Activated naive CD4-positive, alpha-beta T cell treated with anti-CD3 and anti-CD28 coated beads, Interleukin-2, amount 50 U/mL, for 72 hours (primary cell): Measurements from ENCODE around the gene SOX11. TPM values are rescaled to one million over a fixed set of nuclear protein-coding genes. Genes with fewer than 3 reads are reported as not detected.

ENCODE experiments used
- ATAC-seq, 2 donors: fragments of 150-1000 bp; cut with Tn5 transposase; 2 replicates each; pipeline ENCODE4 v1.10.0; 2021; ENCODE audit warnings: mild to moderate bottlenecking in 2 of 2, moderate library complexity in 2 of 2
- DNase-seq, 2 donors: peaks; one replicate each; pipeline ENCODE4 v3.0.0; 2021 to 2022; ENCODE audit warnings: low spot score in 2 of 2
- H3K27ac Mint-ChIP-seq, 2 donors: one replicate each; pipeline ENCODE4 v1.8.0; 2022; ENCODE audit warnings: mild to moderate bottlenecking in 2 of 2, mixed read lengths in 2 of 2
- H3K36me3 Mint-ChIP-seq, 2 donors: one replicate each; pipeline ENCODE4 v1.8.0; 2022; ENCODE audit warnings: mixed read lengths in 2 of 2
- H3K9me3 Mint-ChIP-seq, 2 donors: one replicate each; pipeline ENCODE4 v1.8.0; 2022; ENCODE audit warnings: mixed read lengths in 2 of 2
- total RNA-seq, 2 donors: library from RNA; stranded (reverse); gene quantifications; one replicate each; pipeline ENCODE4 v1.2.3, GENCODE V29; 2022

Gene SOX11
- total RNA-seq, 2 donors from 2014 or later, result not detected

DNA sequence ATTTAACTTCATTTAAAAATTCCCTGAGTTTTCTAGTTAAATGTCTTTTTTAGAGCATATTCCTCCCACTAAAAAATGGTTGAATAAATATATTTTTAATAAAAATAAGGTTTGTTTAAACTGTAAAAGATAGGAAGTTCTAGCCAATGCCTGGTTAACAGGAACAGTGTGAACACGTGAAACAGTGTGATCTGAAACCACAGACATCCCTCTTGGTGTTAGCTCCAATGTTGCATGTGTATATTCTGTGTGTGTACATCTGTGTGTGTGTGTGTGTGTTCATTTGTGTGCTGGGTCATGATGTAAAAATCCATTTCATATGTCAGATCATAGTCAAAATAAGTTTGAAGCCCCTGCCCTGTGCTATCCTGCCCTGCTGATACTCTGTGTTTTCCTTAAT, 6.1 kb upstream of the SOX11 start:
- no peak overlapping the region for H3K27ac Mint-ChIP-seq
- ATAC-seq, result no peak
- H3K9me3 Mint-ChIP-seq, result peaks cover 4 to 10% of the 10 kb centered on the region in 2 donors

DNA sequence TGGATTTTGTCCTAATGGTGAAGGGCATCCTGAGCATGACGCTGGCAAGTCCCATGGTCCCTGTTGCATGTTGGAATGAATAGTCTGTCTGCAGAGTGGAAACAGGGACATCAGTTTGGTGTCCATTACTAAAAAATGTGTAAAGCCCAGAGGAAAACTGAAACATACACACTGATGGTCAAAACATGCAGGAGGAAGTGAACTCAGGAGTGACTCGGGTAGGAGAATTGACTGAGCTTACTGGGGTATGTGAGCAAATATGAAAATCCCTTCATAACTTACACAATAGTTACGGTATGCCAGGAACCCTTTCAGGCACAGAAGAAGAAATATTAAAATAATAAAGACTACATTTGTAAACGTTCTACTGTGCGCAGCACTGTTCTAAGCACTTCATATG, 5.6 kb upstream of the SOX11 start:
- Mint-ChIP-seq H3K9me3 (peaks cover 4 to 7% of the 10 kb centered on the region in 2 donors), H3K36me3 (peaks cover 14 to 20% of the 10 kb centered on the region in 2 donors), H3K27ac (no peak overlapping the region)
- ATAC-seq (no peak), DNase-seq (no peak)

More for the DNA sequence above, 6.1 kb upstream of the SOX11 start:
- peaks cover 13 to 20% of the 10 kb centered on the region in 2 donors for H3K36me3 Mint-ChIP-seq
- no peak for DNase-seq

DNA sequence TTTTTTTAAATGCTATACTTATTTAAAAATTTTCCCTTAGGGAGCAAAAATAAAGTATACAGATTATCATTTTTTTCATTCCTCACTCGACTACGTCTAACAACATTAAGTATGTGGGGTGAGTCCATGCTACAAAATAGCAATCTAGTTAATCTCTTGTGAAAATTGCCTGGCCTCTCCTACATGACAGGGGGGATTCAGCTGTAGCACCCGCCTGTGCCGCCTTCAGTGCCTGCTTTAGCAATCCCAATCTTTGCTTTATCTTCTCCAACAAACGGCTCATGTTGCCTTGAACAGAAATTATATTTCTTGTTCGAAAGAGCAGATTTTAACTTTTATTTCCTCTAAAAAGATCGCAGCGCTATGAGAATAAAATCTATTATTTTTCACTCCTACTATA, 2.4 kb upstream of the SOX11 start:
- DNase-seq, result no peak
- no peak for ATAC-seq
- no peaks in the 10 kb centered on the region for H3K9me3 Mint-ChIP-seq
- no peak overlapping the region for H3K27ac Mint-ChIP-seq
- peaks cover 19 to 21% of the 10 kb centered on the region in 2 donors for H3K36me3 Mint-ChIP-seq

DNA sequence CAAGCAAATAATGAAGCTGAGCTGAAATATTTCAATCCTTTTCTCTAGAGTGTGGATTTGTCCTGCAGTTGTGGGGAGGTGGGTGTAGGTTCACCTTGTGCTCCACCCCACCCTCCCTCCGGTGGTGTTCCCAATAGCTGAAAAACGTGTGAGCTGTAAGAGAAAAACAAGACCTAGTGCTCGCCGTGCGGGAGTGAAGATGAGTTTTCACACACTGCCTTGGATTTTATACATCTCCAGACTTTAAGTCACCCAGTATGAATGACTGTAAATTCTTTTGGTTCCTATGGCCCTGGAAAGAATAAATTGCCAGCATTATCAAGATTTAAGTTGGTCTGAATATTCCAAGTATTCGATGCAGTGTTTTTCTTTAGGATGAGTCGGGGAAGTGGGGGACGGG, 1.9 kb upstream of the SOX11 start:
- H3K27ac Mint-ChIP-seq, result no peak overlapping the region
- DNase-seq, result no peak
- no peak for ATAC-seq
- peaks cover 21% of the 10 kb centered on the region in 2 donors for H3K36me3 Mint-ChIP-seq
- H3K9me3 Mint-ChIP-seq, result no peaks in the 10 kb centered on the region

DNA sequence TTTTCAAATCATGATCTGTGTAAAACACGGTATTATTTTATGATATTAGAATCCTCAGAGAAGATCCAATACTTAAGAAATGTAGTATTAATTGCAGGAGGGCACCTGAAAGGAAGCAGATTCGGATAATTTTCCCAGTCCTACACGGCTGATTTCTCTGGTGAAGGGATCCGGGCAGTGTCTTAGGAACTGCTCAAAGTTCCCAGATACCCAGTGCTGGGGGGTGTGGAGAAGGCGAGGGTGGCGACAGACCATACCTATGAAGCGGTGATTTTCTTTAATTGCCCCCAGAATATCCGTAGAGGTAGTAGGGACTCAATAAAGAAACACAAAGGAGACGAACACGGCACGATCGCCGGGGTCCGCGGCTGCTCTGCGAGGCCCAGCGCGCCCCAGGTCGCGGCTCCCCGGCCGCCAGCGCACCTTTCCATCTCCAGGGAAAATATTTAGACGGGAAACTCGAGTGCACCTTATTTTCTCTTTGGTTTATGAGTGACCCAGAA, 1.4 kb upstream of the SOX11 start:
- no peak for DNase-seq
- peaks cover 21 to 24% of the 10 kb centered on the region in 2 donors for H3K36me3 Mint-ChIP-seq
- ATAC-seq, result no peak
- no peak overlapping the region for H3K27ac Mint-ChIP-seq
- H3K9me3 Mint-ChIP-seq, result no peaks in the 10 kb centered on the region

DNA sequence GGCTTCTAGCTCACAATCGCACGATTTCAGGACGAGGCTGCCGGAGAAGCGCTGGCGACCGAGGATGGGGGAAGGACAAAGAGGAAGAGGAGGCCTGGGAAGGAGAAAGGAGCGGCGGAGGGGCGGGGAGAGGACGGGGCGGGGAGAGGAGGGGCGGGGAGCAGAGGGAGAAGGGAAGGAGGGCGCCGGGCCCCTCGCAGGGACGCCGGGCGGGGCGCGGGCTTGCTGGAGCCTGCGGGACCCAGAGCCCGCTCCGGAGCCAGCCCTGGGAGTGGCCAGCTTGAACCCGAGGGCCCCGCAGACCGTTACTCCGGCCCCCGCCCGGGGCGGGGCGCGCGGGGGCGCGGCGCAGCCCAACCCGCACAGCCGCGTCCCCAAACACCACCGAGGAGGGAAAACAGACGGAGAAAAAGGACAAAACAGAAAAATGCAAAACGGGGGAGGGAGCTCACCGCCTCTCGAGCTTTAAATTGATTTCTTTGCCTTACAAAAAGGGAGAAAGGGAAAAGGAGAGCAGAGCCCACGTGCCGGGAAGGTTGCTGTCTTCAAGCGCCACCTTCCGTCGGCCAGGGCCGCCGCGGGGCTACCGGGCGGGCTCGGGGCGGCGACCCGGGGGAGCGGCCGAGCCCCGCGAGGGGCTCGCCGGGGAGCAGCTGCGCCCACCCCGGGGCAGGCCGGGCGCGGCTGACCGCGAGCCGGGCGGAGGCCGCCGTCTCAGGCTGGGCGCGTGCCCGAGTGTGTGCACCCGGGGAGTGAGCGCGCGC, 781 bp upstream of the SOX11 start:
- H3K27ac Mint-ChIP-seq, result no peak overlapping the region
- DNase-seq, result no peak
- peaks cover 21 to 24% of the 10 kb centered on the region in 2 donors for H3K36me3 Mint-ChIP-seq
- no peaks in the 10 kb centered on the region for H3K9me3 Mint-ChIP-seq
- ATAC-seq, result no peak

DNA sequence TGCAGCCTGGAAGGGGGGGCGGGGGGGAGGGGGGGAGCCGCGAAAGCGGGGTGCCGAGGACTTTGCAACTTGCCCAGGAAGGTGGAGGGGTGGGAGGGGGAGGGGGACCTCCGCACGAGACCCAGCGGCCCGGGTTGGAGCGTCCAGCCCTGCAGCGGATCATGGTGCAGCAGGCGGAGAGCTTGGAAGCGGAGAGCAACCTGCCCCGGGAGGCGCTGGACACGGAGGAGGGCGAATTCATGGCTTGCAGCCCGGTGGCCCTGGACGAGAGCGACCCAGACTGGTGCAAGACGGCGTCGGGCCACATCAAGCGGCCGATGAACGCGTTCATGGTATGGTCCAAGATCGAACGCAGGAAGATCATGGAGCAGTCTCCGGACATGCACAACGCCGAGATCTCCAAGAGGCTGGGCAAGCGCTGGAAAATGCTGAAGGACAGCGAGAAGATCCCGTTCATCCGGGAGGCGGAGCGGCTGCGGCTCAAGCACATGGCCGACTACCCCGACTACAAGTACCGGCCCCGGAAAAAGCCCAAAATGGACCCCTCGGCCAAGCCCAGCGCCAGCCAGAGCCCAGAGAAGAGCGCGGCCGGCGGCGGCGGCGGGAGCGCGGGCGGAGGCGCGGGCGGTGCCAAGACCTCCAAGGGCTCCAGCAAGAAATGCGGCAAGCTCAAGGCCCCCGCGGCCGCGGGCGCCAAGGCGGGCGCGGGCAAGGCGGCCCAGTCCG, 540 bp downstream of the SOX11 start:
- peak overlapping the region in 1 of 2 donors; percentile 36 for H3K27ac Mint-ChIP-seq
- DNase-seq, result no peak
- no peak for ATAC-seq
- H3K36me3 Mint-ChIP-seq, result peaks cover 21 to 24% of the 10 kb centered on the region in 2 donors
- no peaks in the 10 kb centered on the region for H3K9me3 Mint-ChIP-seq

DNA sequence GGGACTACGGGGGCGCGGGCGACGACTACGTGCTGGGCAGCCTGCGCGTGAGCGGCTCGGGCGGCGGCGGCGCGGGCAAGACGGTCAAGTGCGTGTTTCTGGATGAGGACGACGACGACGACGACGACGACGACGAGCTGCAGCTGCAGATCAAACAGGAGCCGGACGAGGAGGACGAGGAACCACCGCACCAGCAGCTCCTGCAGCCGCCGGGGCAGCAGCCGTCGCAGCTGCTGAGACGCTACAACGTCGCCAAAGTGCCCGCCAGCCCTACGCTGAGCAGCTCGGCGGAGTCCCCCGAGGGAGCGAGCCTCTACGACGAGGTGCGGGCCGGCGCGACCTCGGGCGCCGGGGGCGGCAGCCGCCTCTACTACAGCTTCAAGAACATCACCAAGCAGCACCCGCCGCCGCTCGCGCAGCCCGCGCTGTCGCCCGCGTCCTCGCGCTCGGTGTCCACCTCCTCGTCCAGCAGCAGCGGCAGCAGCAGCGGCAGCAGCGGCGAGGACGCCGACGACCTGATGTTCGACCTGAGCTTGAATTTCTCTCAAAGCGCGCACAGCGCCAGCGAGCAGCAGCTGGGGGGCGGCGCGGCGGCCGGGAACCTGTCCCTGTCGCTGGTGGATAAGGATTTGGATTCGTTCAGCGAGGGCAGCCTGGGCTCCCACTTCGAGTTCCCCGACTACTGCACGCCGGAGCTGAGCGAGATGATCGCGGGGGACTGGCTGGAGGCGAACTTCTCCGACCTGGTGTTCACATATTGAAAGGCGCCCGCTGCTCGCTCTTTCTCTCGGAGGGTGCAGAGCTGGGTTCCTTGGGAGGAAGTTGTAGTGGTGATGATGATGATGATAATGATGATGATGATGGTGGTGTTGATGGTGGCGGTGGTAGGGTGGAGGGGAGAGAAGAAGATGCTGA, 1.4 kb downstream of the SOX11 start:
- Mint-ChIP-seq H3K9me3 (no peaks in the 10 kb centered on the region), H3K27ac (peak overlapping the region in 1 of 2 donors; percentile 91), H3K36me3 (peaks cover 21 to 24% of the 10 kb centered on the region in 2 donors)
- DNase-seq, result peak in 1 of 2 donors; percentile 8
- no peak for ATAC-seq

DNA sequence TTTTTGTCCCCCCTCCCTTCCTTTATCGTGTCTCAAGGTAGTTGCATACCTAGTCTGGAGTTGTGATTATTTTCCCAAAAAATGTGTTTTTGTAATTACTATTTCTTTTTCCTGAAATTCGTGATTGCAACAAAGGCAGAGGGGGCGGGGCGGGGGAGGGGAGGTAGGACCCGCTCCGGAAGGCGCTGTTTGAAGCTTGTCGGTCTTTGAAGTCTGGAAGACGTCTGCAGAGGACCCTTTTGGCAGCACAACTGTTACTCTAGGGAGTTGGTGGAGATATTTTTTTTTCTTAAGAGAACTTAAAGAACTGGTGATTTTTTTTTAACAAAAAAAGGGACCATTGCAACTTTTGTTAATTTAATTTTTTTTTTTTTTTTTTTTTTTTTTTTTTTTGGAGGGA, 2.1 kb downstream of the SOX11 start:
- Mint-ChIP-seq H3K36me3 (peaks cover 21 to 24% of the 10 kb centered on the region in 2 donors), H3K9me3 (no peaks in the 10 kb centered on the region), H3K27ac (no peak overlapping the region)
- ATAC-seq (no peak), DNase-seq (no peak)

DNA sequence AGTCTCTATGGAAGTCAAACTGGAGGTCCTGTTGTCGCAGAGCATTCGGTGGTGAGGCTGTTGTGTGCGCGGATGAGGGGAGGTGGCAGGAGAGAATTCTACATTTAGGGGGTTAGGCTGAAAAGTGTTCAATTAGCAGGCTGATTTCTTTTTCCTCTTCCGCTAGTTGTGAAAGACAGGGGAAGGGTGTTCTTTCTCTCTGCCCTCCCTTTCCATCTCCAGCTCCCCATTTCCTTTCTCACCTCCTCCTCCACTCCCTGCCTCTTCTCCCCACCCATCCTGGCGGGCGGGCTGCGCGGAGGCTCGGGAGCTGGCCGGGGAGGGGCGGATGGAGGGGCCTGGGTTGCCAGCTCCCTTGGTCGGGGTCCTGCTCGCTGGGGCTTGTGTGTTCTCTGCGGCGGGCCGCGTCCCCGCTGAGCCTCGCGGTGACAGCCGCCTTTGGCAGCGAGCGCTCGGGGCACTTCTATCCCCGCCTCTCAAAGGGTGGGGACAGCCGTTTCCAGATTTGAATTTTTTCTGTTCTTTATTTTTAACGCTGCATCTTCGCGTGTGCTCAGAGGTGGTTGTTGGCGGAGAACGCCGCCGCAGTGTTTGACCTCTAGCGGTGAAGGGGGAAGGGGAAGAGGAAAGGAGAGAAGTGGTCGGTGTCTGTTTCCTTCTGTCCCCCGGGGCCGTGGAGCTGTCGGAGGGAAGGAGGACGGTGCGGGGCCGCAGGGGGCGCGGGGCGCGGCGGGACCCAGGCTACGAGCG, 3.6 kb downstream of the SOX11 start:
- no peaks in the 10 kb centered on the region for H3K9me3 Mint-ChIP-seq
- peaks cover 10 to 15% of the 10 kb centered on the region in 2 donors for H3K36me3 Mint-ChIP-seq
- no peak overlapping the region for H3K27ac Mint-ChIP-seq
- DNase-seq (no peak), ATAC-seq (no peak)

DNA sequence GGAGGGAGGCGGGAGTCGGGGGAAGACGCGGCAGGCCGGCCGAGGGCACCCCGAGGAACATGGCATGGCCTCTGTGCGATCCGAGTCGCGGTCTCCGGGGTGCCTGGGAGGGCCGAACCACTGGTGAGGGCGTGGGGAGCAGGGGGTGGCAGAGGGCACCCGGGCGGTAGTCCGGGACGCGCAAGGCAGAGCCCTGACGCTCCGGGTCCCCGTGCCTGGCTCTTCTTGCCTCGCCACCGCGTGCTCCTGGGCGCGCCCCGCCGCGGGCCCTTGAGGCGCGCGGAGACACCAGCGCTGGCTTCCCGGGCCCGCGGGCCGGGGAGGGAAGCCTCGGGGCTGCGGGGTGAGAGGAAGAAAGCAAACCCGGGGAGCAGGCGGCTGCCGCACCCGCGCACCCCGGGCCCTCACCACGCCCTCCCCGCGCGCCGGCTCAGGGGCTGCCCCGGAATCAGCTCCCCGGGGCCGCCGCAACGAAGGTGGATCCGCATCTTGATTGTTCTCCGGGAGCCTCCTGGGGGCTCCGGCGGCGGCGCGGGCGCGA, 4.3 kb downstream of the SOX11 start:
- H3K9me3 Mint-ChIP-seq, result no peaks in the 10 kb centered on the region
- ATAC-seq (peak in 1 of 2 donors; percentile 20), DNase-seq (peak in 1 of 2 donors; percentile 7)
- no peak overlapping the region for H3K27ac Mint-ChIP-seq
- H3K36me3 Mint-ChIP-seq, result peaks cover 7 to 16% of the 10 kb centered on the region in 2 donors

DNA sequence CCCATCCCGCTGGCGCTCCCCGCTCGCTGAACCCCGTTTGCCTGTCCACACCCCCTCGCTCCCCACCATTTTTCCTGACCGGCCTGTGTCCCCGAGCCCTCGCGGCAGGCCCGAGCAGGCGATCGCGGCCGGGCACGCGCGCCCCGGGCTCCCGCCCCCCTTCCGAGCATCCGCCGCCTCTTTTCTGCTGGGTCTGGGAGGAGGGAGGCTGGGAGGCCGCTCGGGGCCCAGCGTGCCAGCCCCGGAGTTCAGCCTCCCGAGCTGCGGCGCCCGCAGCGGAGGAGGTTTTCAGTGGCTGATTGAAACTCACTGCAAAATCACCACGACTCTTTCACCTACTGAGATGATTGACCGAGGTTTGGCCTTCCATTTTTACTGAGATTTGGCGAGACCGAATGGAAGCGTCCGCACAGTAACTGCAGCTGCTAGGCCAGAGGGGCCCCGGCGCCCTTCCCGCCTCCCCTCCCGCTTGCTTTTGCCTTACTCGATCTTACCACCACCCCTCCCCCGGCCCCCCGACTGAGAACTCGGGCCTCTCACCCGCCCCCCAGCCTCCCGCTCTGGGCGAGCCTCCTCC, 4.8 kb downstream of the SOX11 start:
- Mint-ChIP-seq H3K27ac (no peak overlapping the region), H3K9me3 (no peaks in the 10 kb centered on the region), H3K36me3 (peaks cover 7 to 16% of the 10 kb centered on the region in 2 donors)
- peak in 1 of 2 donors; percentile 13 for ATAC-seq
- DNase-seq, result no peak

DNA sequence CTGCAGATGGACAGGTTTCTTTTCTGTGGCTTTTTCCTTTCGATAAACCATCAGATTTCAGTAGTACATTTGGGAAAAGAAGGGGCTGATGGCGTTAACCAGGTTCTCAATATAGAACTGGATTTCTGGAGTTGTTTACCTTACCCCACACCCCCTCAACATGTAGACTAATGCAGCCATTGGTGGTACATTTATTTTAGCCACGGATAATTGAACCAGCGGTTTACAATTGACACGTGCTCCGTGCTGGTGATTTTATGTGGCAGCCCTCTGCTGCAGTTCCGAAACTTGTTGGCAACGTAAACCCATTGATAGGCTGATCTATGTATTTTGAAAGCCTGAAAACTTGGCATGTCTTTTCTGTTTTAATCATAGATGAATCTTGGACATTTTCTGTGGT, 5.4 kb downstream of the SOX11 start:
- peaks cover 7 to 16% of the 10 kb centered on the region in 2 donors for H3K36me3 Mint-ChIP-seq
- ATAC-seq, result no peak
- no peak overlapping the region for H3K27ac Mint-ChIP-seq
- no peaks in the 10 kb centered on the region for H3K9me3 Mint-ChIP-seq
- DNase-seq, result no peak

DNA sequence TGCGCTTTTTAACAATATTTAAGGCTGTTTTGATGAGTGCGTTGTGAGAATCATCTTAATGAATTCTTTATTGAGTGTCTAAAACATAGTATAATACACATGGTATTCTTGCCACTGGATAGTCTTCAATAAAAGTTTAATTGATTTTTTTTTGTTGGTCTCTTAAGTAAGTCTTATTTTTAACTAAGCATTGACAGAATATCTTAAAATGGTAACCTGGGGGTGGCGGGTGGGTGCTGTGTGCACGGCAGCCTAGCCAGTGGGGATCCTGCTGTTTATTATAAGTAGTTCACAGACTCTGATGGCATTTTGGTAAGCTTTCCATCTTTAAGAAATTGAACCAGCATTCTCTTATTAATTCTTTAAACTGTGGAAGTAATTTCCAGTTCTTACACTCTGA, 6.0 kb downstream of the SOX11 start:
- DNase-seq (no peak), ATAC-seq (no peak)
- H3K36me3 Mint-ChIP-seq, result peaks cover 7 to 16% of the 10 kb centered on the region in 2 donors
- no peak overlapping the region for H3K27ac Mint-ChIP-seq
- H3K9me3 Mint-ChIP-seq, result no peaks in the 10 kb centered on the region

DNA sequence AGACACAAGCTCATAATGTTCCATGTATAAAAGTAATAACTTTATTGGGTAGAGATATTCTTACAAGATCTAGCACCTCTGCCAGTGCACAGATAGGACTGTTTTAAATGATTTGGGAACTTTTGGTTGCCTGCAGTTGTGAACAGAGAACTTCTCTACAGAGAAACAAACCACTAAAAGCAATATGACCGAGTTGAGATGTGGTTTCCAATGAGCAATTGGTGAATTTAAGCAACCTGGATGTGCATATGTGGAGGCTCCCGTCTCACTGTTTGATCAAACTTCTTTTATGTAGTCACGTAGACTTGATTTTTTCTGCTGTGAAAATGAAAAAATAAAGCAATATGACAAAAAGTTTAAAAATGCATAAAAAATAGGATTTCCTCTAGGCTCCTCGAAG, 7.8 kb downstream of the SOX11 start:
- DNase-seq (no peak), ATAC-seq (no peak)
- H3K9me3 Mint-ChIP-seq, result peaks cover 3 to 4% of the 10 kb centered on the region in 2 donors
- no peak overlapping the region for H3K27ac Mint-ChIP-seq
- H3K36me3 Mint-ChIP-seq, result peaks cover 0 to 12% of the 10 kb centered on the region in 2 donors
